ENCODE data around the gene DNAJC30. TPM values are rescaled to one million over a fixed set of nuclear protein-coding genes. Genes with fewer than 3 reads are reported as not detected.
"Not testable (repeated sequence)": the region's sequence is repeated elsewhere in the genome, so short reads cannot be mapped to it uniquely, and the experiment has no call there.

Gene DNAJC30
- polyA plus RNA-seq, 3 donors from 2014 or later: 3.3 to 8.8 (median 7.3) TPM

- Mint-ChIP-seq H3K27me3 (ENCODE audit: low read depth in 3 of 3) (peaks cover 6 to 9% (median 8%) of the 10 kb centered on the region in 3 donors), H3K36me3 (peaks cover 23 to 41% (median 24%) of the 10 kb centered on the region in 3 donors), H3K27ac (peak overlapping the region in 1 of 6 donors; percentile 51), H3K4me1 (peaks cover 19 to 20% of the 10 kb centered on the region in 2 donors), H3K4me3 (no peak overlapping the region), H3K9me3 (no peaks in the 10 kb centered on the region)
- no peak for DNase-seq
These were observed 5.0 kb upstream of the DNAJC30 start for GRCh38 chr7:73688288-73688687.

- H3K27ac Mint-ChIP-seq: no peak overlapping the region
- H3K9me3 Mint-ChIP-seq: no peaks in the 10 kb centered on the region
- H3K27me3 Mint-ChIP-seq (ENCODE audit: low read depth in 3 of 3): peaks cover 9 to 12% (median 9%) of the 10 kb centered on the region in 3 donors
- no peak for DNase-seq
- peaks cover 36 to 43% of the 10 kb centered on the region in 2 donors for H3K4me1 Mint-ChIP-seq
- peak overlapping the region; percentile 53 to 91 (median 64) for H3K4me3 Mint-ChIP-seq
- peaks cover 11 to 21% (median 15%) of the 10 kb centered on the region in 3 donors for H3K36me3 Mint-ChIP-seq
These were observed 2.1 kb upstream of the DNAJC30 start for GRCh38 chr7:73685311-73685710.

GRCh38 chr7:73683788-73684693 lies 788 bp upstream of the DNAJC30 start:
- Mint-ChIP-seq H3K27ac (peak overlapping the region; percentile 86 to 97 (median 92)), H3K9me3 (no peaks in the 10 kb centered on the region), H3K4me3 (peak overlapping the region; percentile 88 to 97 (median 95)), H3K36me3 (peaks cover 8 to 13% (median 11%) of the 10 kb centered on the region in 3 donors), H3K4me1 (peaks cover 34 to 46% of the 10 kb centered on the region in 2 donors), H3K27me3 (ENCODE audit: low read depth in 3 of 3) (peaks cover 8 to 11% (median 8%) of the 10 kb centered on the region in 3 donors)
- DNase-seq: no peak

DNA sequence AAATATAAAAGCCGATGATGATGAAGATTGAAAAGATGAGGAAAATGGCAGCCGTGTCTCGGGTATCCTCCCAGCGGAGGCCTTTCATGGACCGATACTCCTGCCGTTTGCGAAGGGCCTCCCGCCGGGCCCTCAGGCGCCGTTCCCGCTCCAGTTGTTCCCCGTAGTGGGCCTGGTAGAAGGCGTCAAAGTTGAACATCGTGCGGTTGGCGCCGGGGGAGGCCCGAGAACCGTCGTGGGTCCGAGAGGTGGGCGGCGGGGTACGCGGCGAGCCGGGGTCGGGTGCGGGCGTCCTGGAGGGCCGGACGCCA lies 553 bp downstream of the DNAJC30 start:
- H3K36me3 Mint-ChIP-seq: peaks cover 0 to 12% (median 4%) of the 10 kb centered on the region in 3 donors
- H3K27me3 Mint-ChIP-seq (ENCODE audit: low read depth in 3 of 3): peaks cover 8 to 12% (median 9%) of the 10 kb centered on the region in 3 donors
- H3K27ac Mint-ChIP-seq: peak overlapping the region; percentile 57 to 97 (median 92)
- DNase-seq: no peak
- peaks cover 28 to 37% of the 10 kb centered on the region in 2 donors for H3K4me1 Mint-ChIP-seq
- no peaks in the 10 kb centered on the region for H3K9me3 Mint-ChIP-seq
- peak overlapping the region; percentile 88 to 97 (median 95) for H3K4me3 Mint-ChIP-seq

DNA sequence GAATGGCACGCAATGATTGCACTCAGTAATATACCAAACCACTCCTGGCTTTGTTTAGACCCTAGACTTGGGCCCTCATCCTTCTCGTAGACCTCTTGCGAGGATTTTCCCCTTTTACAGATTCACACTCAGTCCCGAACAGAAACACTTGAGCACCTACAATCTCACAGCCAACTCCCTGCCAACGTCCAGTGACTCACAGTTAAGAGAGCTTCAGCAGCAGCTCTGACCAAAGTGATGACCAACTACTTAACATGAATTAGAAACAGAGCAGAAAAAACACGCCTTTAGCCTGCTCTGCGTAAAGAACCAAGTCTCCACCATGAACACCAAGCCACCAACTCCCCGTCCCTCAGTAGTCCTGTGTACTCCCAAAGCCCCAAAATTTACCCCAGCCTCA lies 2.2 kb downstream of the DNAJC30 start:
- peaks cover 27 to 29% of the 10 kb centered on the region in 2 donors for H3K4me1 Mint-ChIP-seq
- DNase-seq: no peak
- H3K4me3 Mint-ChIP-seq: peak overlapping the region; percentile 57 to 80 (median 69)
- H3K36me3 Mint-ChIP-seq: peaks cover 0 to 9% (median 4%) of the 10 kb centered on the region in 3 donors
- no peaks in the 10 kb centered on the region for H3K9me3 Mint-ChIP-seq
- peaks cover 8 to 12% (median 9%) of the 10 kb centered on the region in 3 donors for H3K27me3 Mint-ChIP-seq (ENCODE audit: low read depth in 3 of 3)
- peak overlapping the region in 3 of 6 donors; percentile 10 to 92 (median 69) for H3K27ac Mint-ChIP-seq

DNA sequence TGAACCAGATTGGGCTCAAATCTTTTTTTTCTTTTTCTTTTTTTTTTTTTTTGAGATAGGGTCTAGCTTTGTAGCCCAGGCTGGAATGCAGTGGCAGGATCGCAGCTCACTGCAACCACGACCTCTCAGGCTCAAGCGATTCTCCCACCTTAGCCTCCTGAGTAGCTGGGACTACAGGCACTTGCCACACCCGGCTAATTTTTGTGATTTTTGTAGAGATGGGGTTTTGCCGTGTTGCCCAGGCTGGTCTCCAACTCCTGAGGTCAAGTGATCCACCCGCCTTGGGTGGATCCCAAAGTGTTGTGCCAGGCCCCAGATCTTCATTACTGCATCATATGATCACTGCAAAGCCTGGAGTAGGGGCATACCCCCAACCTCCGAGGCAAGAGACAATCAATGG lies 2.8 kb downstream of the DNAJC30 start:
- peaks cover 8 to 10% (median 9%) of the 10 kb centered on the region in 3 donors for H3K27me3 Mint-ChIP-seq (ENCODE audit: low read depth in 3 of 3)
- H3K4me1 Mint-ChIP-seq: peaks cover 26 to 27% of the 10 kb centered on the region in 2 donors
- H3K9me3 Mint-ChIP-seq: no peaks in the 10 kb centered on the region
- H3K4me3 Mint-ChIP-seq: peak overlapping the region in 2 of 5 donors; percentile 69 to 80
- H3K36me3 Mint-ChIP-seq: peaks cover 0 to 7% (median 4%) of the 10 kb centered on the region in 3 donors
- no peak overlapping the region for H3K27ac Mint-ChIP-seq
- DNase-seq: no peak

DNA sequence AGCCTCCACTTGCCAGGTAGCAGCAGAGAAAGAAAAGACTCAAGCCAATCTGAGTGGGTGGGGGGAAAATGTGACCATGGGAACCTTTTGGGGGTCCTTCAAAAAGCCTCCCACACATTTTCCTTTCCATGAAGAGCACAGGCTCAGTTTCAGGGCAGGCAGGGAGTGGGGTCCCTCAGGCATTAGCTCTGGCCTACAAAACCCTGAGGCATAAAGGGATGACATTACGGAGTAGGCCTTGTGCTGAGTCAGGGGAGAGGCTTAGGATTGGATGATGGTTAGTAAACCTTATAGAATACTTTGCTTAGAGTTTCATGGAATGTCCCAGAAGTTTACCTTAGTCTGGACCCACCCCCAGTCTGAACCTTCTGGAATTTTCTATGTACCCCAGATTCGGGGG lies 3.5 kb downstream of the DNAJC30 start:
- peaks cover 8 to 10% (median 9%) of the 10 kb centered on the region in 3 donors for H3K27me3 Mint-ChIP-seq (ENCODE audit: low read depth in 3 of 3)
- no peak overlapping the region for H3K27ac Mint-ChIP-seq
- peaks cover 0 to 7% (median 4%) of the 10 kb centered on the region in 3 donors for H3K36me3 Mint-ChIP-seq
- DNase-seq: no peak
- peak overlapping the region in 1 of 5 donors; percentile 21 for H3K4me3 Mint-ChIP-seq
- no peaks in the 10 kb centered on the region for H3K9me3 Mint-ChIP-seq
- H3K4me1 Mint-ChIP-seq: peaks cover 26 to 27% of the 10 kb centered on the region in 2 donors

DNA sequence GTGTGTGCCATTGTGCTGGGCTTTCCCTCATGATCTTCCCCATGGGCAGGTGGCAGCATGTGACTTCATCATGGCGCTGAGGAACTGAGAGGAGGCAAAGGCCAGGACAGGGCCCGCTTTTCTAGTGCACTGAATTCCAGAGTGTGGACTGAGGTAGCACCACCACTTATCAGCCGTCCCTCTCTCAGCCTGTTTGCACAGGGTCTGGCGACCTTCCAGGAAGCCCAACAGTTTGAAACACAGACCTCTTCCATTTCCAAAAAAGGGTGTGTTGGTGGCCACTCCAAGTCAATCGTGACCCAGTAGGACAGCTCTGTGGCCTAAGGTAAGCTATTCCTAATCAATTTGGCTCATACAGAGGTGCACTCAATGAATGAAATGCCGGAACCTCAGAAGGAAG lies 4.4 kb downstream of the DNAJC30 start:
- peaks cover 24 to 27% of the 10 kb centered on the region in 2 donors for H3K4me1 Mint-ChIP-seq
- H3K36me3 Mint-ChIP-seq: peaks cover 0 to 7% (median 4%) of the 10 kb centered on the region in 3 donors
- H3K4me3 Mint-ChIP-seq: no peak overlapping the region
- no peak overlapping the region for H3K27ac Mint-ChIP-seq
- no peak for DNase-seq
- H3K9me3 Mint-ChIP-seq: no peaks in the 10 kb centered on the region
- peaks cover 7 to 8% (median 7%) of the 10 kb centered on the region in 3 donors for H3K27me3 Mint-ChIP-seq (ENCODE audit: low read depth in 3 of 3)

DNA sequence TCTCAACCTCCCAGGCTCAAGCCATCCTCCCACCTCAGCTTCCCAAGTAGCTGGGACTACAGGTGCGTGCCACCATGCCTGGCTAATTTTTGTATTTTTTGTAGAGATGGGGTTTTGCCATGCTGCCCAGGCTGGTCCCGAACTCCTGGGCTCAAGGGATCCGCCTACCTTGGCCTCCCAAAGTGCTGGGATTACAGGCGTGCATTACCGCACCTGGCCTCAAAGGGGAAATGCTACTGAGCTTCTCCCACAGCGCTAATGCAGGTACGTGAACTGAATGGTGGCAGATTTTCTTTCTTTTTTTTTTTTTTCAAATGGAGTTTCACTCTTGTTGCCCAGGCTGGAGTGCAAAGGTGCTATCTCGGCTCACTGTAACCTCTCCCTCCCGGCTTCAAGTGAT lies 7.2 kb downstream of the DNAJC30 start:
- not testable (repeated sequence) for H3K4me3 Mint-ChIP-seq; H3K27ac Mint-ChIP-seq; DNase-seq; H3K36me3 Mint-ChIP-seq; H3K27me3 Mint-ChIP-seq (ENCODE audit: low read depth in 3 of 3); H3K9me3 Mint-ChIP-seq
- H3K4me1 Mint-ChIP-seq: peaks cover 4 to 11% of the 10 kb centered on the region in 2 donors

DNA sequence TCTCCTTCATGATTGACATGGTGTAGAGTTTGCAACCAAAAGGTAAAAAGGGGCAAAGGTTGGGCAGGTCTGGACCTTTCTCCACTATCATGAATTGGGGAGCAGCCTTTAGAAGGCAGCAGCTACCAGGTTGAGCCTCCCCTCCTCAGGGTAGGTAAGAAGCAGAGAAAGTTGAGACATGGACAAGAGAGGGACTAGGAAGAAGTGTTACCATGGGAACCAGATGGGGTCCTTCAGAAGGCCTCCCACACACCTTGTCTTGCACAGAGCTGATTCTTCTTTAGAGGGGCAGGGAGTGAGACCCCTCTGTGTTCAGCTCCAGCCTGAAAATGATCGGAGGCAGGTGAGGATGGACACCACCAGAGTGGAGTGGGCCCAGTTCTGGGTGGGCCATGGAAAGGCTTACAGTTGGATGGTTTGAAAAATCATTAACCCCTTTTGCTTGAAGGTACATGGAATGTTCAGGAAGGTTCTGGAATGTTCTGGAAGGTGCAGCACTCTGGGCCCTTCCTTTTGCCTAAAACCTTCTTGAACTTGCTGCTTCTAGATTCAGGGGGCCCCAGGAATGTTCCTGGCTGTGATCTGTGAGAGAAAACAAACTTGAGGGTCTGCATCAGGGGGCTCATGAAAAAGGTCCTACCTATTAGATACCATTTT lies 8.7 kb downstream of the DNAJC30 start:
- no peak overlapping the region for H3K4me3 Mint-ChIP-seq
- H3K27me3 Mint-ChIP-seq (ENCODE audit: low read depth in 3 of 3): peaks cover 3 to 4% (median 4%) of the 10 kb centered on the region in 3 donors
- no peaks in the 10 kb centered on the region for H3K9me3 Mint-ChIP-seq
- no peaks in the 10 kb centered on the region for H3K4me1 Mint-ChIP-seq
- peaks cover 0 to 7% (median 0%) of the 10 kb centered on the region in 3 donors for H3K36me3 Mint-ChIP-seq
- no peak overlapping the region for H3K27ac Mint-ChIP-seq
- DNase-seq: no peak

- H3K4me1 Mint-ChIP-seq: peaks cover 6 to 10% of the 10 kb centered on the region in 2 donors
- no peaks in the 10 kb centered on the region for H3K9me3 Mint-ChIP-seq
- H3K27me3 Mint-ChIP-seq (ENCODE audit: low read depth in 3 of 3): peaks cover 5 to 16% (median 15%) of the 10 kb centered on the region in 3 donors
- no peaks in the 10 kb centered on the region for H3K36me3 Mint-ChIP-seq
- H3K27ac Mint-ChIP-seq: no peak overlapping the region
- no peak for DNase-seq
- no peak overlapping the region for H3K4me3 Mint-ChIP-seq
These were observed 11.3 kb downstream of the DNAJC30 start for GRCh38 chr7:73671857-73672445.

GRCh38 chr7:73671322-73671661 lies 12.0 kb downstream of the DNAJC30 start:
- Mint-ChIP-seq H3K27me3 (ENCODE audit: low read depth in 3 of 3) (peaks cover 5 to 19% (median 16%) of the 10 kb centered on the region in 3 donors), H3K27ac (no peak overlapping the region), H3K4me1 (peaks cover 6 to 10% of the 10 kb centered on the region in 2 donors), H3K4me3 (no peak overlapping the region), H3K36me3 (no peaks in the 10 kb centered on the region), H3K9me3 (no peaks in the 10 kb centered on the region)
- no peak for DNase-seq

GRCh38 chr7:73669858-73670385 lies 13.3 kb downstream of the DNAJC30 start:
- H3K9me3 Mint-ChIP-seq: peaks cover 0 to 2% (median 0%) of the 10 kb centered on the region in 6 donors
- no peak for DNase-seq
- H3K27me3 Mint-ChIP-seq (ENCODE audit: low read depth in 3 of 3): peaks cover 10 to 21% (median 20%) of the 10 kb centered on the region in 3 donors
- no peak overlapping the region for H3K27ac Mint-ChIP-seq
- no peaks in the 10 kb centered on the region for H3K36me3 Mint-ChIP-seq
- peaks cover 6 to 11% of the 10 kb centered on the region in 2 donors for H3K4me1 Mint-ChIP-seq
- H3K4me3 Mint-ChIP-seq: peak overlapping the region in 3 of 5 donors; percentile 13 to 54 (median 15)

Measured in immature natural killer cell (primary cell).